ENCODE measurements around the gene OR5AU1. TPM values are rescaled to one million over a fixed set of nuclear protein-coding genes. Genes with fewer than 3 reads are reported as not detected.

Gene OR5AU1
- not detected for total RNA-seq

GRCh38 chr14:21155963-21156362 is at the start of gene OR5AU1:
OR5AU1 (minus strand) TSS chr14:21156063; CDS start chr14:21155872, 191 bp downstream.

Other genes starting within 250 kb of the OR5AU1 start
- not detected for gene RNASE2, start 200.6 kb downstream of the OR5AU1 start, total RNA-seq
- gene METTL17, start 166.1 kb downstream of the OR5AU1 start, total RNA-seq = 10 to 100 TPM; 88.9 to 90.9 TPM
- gene SLC39A2, start 156.8 kb downstream of the OR5AU1 start, total RNA-seq = not detected
- gene NDRG2, start 131.0 kb downstream of the OR5AU1 start, total RNA-seq = 10 to 100 TPM; 10.9 to 12.3 TPM
- not detected for gene TPPP2, start 125.8 kb downstream of the OR5AU1 start, total RNA-seq
- gene RNASE13, start 121.3 kb downstream of the OR5AU1 start, total RNA-seq = not detected
- not detected for gene RNASE7, start 113.7 kb downstream of the OR5AU1 start, total RNA-seq
- not detected for gene RNASE8, start 98.2 kb downstream of the OR5AU1 start, total RNA-seq
- gene ARHGEF40, start 85.8 kb downstream of the OR5AU1 start, total RNA-seq = not detected
- 1 to 10 TPM; 3.8 to 4.2 TPM for gene ZNF219, start 57.4 kb downstream of the OR5AU1 start, total RNA-seq
- not detected for gene TMEM253, start 55.0 kb downstream of the OR5AU1 start, total RNA-seq
- gene HNRNPC, start 113.4 kb upstream of the OR5AU1 start, total RNA-seq = 100 to 1,000 TPM; 543 to 544 TPM
- not detected for gene RPGRIP1, start 124.0 kb upstream of the OR5AU1 start, total RNA-seq
- 100 to 1,000 TPM; 105 TPM for gene SUPT16H, start 228.0 kb upstream of the OR5AU1 start, total RNA-seq